Measurements from ENCODE around the gene COL6A3.

- TF ChIP-seq CTCF (IDR thresholded peaks at IDR 0.05) (no peak), EZH2phosphoT487 (IDR thresholded peaks at IDR 0.05) (no peak)
Measured at GRCh38 chr2:237326266-237327171, 87.4 kb downstream of the COL6A3 start.

Data from neural progenitor cell (in vitro differentiated cells).